ENCODE measurements around the gene ERF. TPM values are rescaled to one million over a fixed set of nuclear protein-coding genes. Genes with fewer than 3 reads are reported as not detected.
"Not testable (repeated sequence)": the region's sequence is repeated elsewhere in the genome, so short reads cannot be mapped to it uniquely, and the experiment has no call there.

ERF gene
- total RNA-seq, 1 donor from 2014 or later, result 111 TPM

- Mint-ChIP-seq H3K27ac (peak within 1 kb of the TSS; percentile 91), H3K4me1 (ENCODE audit: low read depth) (peaks cover 22% of the 10 kb centered on the region), H3K27me3 (no peaks in the 10 kb centered on the region), H3K9me3 (ENCODE audit: low read depth) (no peaks in the 10 kb centered on the region), H3K36me3 (ENCODE audit: insufficient read depth) (peaks cover 7% of the 10 kb centered on the region), H3K4me3 (ENCODE audit: low read depth) (no peak within 1 kb of the TSS)
- TF ChIP-seq CTCF (IDR thresholded peaks at IDR 0.05; ENCODE audit: unreplicated experiment), result no peak
- peak; percentile 98 for DNase-seq (ENCODE audit: low spot score, unreplicated experiment)
These were observed 14.0 kb upstream of the ERF start, which contains the start of gene CIC for GRCh38 chr19:42268704-42269477. Gene CIC (plus strand): TSS chr19:42269252. CDS start chr19:42271784, 2,532 bp downstream.

GRCh38 chr19:42268142-42268703 lies 13.3 kb upstream of the ERF start:
- Mint-ChIP-seq H3K27ac (no peak overlapping the region), H3K27me3 (no peaks in the 10 kb centered on the region), H3K4me3 (ENCODE audit: low read depth) (no peak overlapping the region), H3K9me3 (ENCODE audit: low read depth) (no peaks in the 10 kb centered on the region), H3K36me3 (ENCODE audit: insufficient read depth) (peaks cover 4% of the 10 kb centered on the region), H3K4me1 (ENCODE audit: low read depth) (peaks cover 22% of the 10 kb centered on the region)
- TF ChIP-seq CTCF (IDR thresholded peaks at IDR 0.05; ENCODE audit: unreplicated experiment), result no peak
- peak; percentile 98 for DNase-seq (ENCODE audit: low spot score, unreplicated experiment)

DNA sequence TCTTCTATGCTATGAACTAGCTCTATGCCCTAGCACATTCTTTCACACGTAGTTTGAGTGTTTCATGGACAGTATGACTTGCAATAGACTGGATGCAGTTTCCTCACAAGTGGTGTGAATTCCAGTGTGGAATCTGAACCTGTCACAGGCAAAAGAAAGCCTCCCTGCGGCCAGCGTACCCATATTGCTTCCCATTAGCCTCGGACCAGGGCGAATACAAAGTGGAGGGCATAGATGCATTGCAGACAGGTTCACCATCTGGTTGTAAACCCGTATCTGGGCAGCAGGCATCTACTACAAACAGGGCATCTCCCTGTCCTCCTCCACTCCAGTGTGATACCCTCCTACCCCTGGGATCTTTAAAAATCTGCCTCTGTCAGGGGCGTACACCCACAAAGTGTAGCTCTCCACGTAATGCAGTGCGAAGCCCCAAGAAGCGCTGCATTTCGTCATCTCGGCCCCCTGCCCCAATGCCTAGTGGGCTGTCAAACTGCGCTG lies 12.8 kb upstream of the ERF start:
- Mint-ChIP-seq H3K27me3 (no peaks in the 10 kb centered on the region), H3K27ac (no peak overlapping the region), H3K4me1 (ENCODE audit: low read depth) (peaks cover 22% of the 10 kb centered on the region), H3K36me3 (ENCODE audit: insufficient read depth) (peaks cover 3% of the 10 kb centered on the region), H3K9me3 (ENCODE audit: low read depth) (no peaks in the 10 kb centered on the region), H3K4me3 (ENCODE audit: low read depth) (no peak overlapping the region)
- no peak for TF ChIP-seq CTCF (IDR thresholded peaks at IDR 0.05; ENCODE audit: unreplicated experiment)
- DNase-seq (ENCODE audit: low spot score, unreplicated experiment), result no peak

DNA sequence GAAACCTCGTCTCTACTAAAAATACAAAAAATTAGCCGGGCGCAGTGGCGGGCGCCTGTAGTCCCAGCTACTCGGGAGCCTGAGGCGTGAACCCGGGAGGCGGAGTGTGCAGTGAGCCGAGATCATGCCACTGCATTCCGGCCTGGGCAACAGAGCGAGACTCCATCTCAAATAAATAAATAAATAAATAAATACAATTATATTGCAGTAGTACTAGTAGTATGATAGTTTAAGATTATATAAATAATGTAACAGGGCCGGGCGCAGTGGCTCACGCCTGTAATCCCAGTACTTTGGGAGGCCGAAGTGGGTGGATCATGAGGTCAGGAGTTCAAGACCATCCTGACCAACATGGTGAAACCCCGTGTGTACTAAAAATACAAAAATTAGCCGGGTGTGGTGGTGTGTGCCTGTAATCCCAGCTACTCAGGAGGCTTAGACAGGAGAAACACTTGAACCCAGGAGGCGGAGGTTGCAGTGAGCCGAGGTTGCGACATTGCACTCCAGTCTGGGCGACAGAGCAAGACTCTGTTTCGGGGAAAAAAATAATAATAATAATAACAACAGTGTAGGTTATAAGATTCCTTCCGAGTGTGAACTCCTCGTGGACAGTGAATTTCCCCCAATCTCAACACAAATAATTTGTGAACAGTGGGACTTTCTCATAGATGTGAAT lies 12.1 kb upstream of the ERF start:
- not testable (repeated sequence) for H3K9me3 Mint-ChIP-seq (ENCODE audit: low read depth); H3K4me3 Mint-ChIP-seq (ENCODE audit: low read depth); H3K27me3 Mint-ChIP-seq; DNase-seq (ENCODE audit: low spot score, unreplicated experiment); H3K27ac Mint-ChIP-seq; H3K36me3 Mint-ChIP-seq (ENCODE audit: insufficient read depth)
- H3K4me1 Mint-ChIP-seq (ENCODE audit: low read depth), result peaks cover 22% of the 10 kb centered on the region

- H3K4me3 Mint-ChIP-seq (ENCODE audit: low read depth); H3K36me3 Mint-ChIP-seq (ENCODE audit: insufficient read depth); H3K27ac Mint-ChIP-seq; H3K27me3 Mint-ChIP-seq; DNase-seq (ENCODE audit: low spot score, unreplicated experiment); H3K9me3 Mint-ChIP-seq (ENCODE audit: low read depth): not testable (repeated sequence)
- peaks cover 19% of the 10 kb centered on the region for H3K4me1 Mint-ChIP-seq (ENCODE audit: low read depth)
These were observed 11.2 kb upstream of the ERF start for GRCh38 chr19:42266105-42266504.

- Mint-ChIP-seq H3K27me3 (no peaks in the 10 kb centered on the region), H3K36me3 (ENCODE audit: insufficient read depth) (no peaks in the 10 kb centered on the region), H3K4me3 (ENCODE audit: low read depth) (no peak overlapping the region), H3K9me3 (ENCODE audit: low read depth) (no peaks in the 10 kb centered on the region), H3K4me1 (ENCODE audit: low read depth) (no peaks in the 10 kb centered on the region), H3K27ac (peak overlapping the region; percentile 45)
- TF ChIP-seq CTCF (IDR thresholded peaks at IDR 0.05; ENCODE audit: unreplicated experiment), result no peak
- no peak for DNase-seq (ENCODE audit: low spot score, unreplicated experiment)
These were observed 6.8 kb upstream of the ERF start for GRCh38 chr19:42261763-42262162.

DNA sequence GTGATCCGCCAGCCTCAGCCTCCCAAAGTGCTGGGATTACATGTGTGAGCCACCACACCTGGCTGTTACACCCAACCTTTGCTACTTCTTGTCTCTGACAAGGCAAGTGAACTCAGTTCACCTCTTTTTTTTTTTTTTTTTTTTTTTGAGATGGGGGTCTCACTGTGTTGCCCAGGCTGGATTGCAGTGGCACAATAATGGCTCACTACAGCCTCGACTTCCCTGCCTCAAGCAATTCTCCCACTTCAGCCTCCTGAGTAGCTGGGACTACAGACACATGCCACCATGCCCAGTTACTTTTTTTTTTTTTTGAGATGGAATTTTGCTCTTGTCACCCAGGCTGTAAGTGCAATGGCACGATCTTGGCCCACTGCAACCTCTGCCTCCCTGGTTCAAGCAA lies 2.9 kb upstream of the ERF start:
- not testable (repeated sequence) for H3K27ac Mint-ChIP-seq; H3K9me3 Mint-ChIP-seq (ENCODE audit: low read depth); H3K27me3 Mint-ChIP-seq; DNase-seq (ENCODE audit: low spot score, unreplicated experiment); H3K4me3 Mint-ChIP-seq (ENCODE audit: low read depth); H3K36me3 Mint-ChIP-seq (ENCODE audit: insufficient read depth); H3K4me1 Mint-ChIP-seq (ENCODE audit: low read depth)
